IMR-90 (cell line): Measurements from ENCODE around the gene LSM2. TPM values are rescaled to one million over a fixed set of nuclear protein-coding genes. Genes with fewer than 3 reads are reported as not detected.
A peak's percentile ranks its signal among the peaks of the same experiment; 100 is the strongest.

Experiments used
- ATAC-seq: fragments of 200-7000 bp; cut with Tn5 transposase; 2 replicates; pipeline ENCODE4 v1.9.1; 2020; ENCODE audit warnings: low read depth, mild to moderate bottlenecking, moderate library complexity
- BruUV-seq: library from RNA; stranded (reverse); fragments of 400-500 nt; replicated peaks from 2 replicates; lab custom pipeline; 2021; lab: Mats Ljungman, UMichigan
- CTCF ChIA-PET: fragments of 300-600 bp; formaldehyde crosslinking; extraction: SDS; loops from one replicate; lab custom pipeline; 2021; ENCODE audit warnings: antibody characterized with exemption; lab: Yijun Ruan, JAX
- POLR2A ChIA-PET: fragments of 300-600 bp; sonication (Branson Sonifier 250); formaldehyde crosslinking; loops from one replicate; lab custom pipeline; 2022; ENCODE audit warnings: antibody characterized with exemption; ENCODE audit not compliant: unreplicated experiment; lab: Charles Lee
- DNase-seq: peaks from one replicate; pipeline ENCODE4 v3.0.0; 2013
- H2AFZ ChIP-seq: replicated peaks from 2 replicates; pipeline ENCODE3; 2013; ENCODE audit warnings: low read length, mild to moderate bottlenecking; ENCODE audit not compliant: poor library complexity
- H2AK5ac ChIP-seq: 2 replicates; pipeline ENCODE4 v1.6.1; 2013; ENCODE audit warnings: low read depth, low read length, inconsistent platforms
- H2AK9ac ChIP-seq: replicated peaks from 2 replicates; pipeline ENCODE3; 2013; ENCODE audit warnings: mild to moderate bottlenecking, low read depth, low read length, moderate library complexity; ENCODE audit not compliant: poor library complexity
- H2BK120ac ChIP-seq: 2 replicates; pipeline ENCODE4 v1.6.1; 2013; ENCODE audit warnings: low read depth, low read length, inconsistent platforms
- H2BK15ac ChIP-seq: 3 replicates; pipeline ENCODE4 v1.6.1; 2013; ENCODE audit warnings: low read depth, low read length, inconsistent platforms
- H2BK20ac ChIP-seq: 2 replicates; pipeline ENCODE4 v1.6.1; 2013; ENCODE audit warnings: low read depth, mild to moderate bottlenecking, inconsistent platforms, low read length, moderate library complexity
- H2BK5ac ChIP-seq: 2 replicates; pipeline ENCODE4 v1.6.1; 2013; ENCODE audit warnings: mild to moderate bottlenecking, low read depth, low read length, inconsistent platforms; ENCODE audit not compliant: poor library complexity, severe bottlenecking
- H3K14ac ChIP-seq: replicated peaks from 2 replicates; pipeline ENCODE4 v1.6.1; 2013; ENCODE audit warnings: low read depth, low read length, inconsistent platforms
- H3K18ac ChIP-seq: 2 replicates; pipeline ENCODE4 v1.6.1; 2013; ENCODE audit warnings: low read depth, low read length, control low read depth
- H3K23ac ChIP-seq: 2 replicates; pipeline ENCODE4 v1.6.1; 2013; ENCODE audit warnings: low read depth, low read length, inconsistent platforms
- H3K27ac ChIP-seq: 2 replicates; pipeline ENCODE4 v1.5.1; 2013; ENCODE audit warnings: mild to moderate bottlenecking, control low read depth, low read length; ENCODE audit not compliant: insufficient read depth
- H3K27me3 ChIP-seq: 2 replicates; pipeline ENCODE4 v1.6.1; 2013; ENCODE audit warnings: low read length; ENCODE audit not compliant: control insufficient read depth, insufficient read depth
- H3K36me3 ChIP-seq: 2 replicates; pipeline ENCODE4 v1.6.1; 2013; ENCODE audit warnings: low read length, mixed read lengths; ENCODE audit not compliant: control insufficient read depth, insufficient read depth
- H3K4ac ChIP-seq: 2 replicates; pipeline ENCODE4 v1.6.1; 2013; ENCODE audit warnings: low read depth, low read length, inconsistent platforms
- H3K4me1 ChIP-seq: 2 replicates; pipeline ENCODE4 v1.6.1; 2013; ENCODE audit warnings: low read length, mixed read lengths; ENCODE audit not compliant: control insufficient read depth, insufficient read depth
- H3K4me2 ChIP-seq: 2 replicates; pipeline ENCODE4 v1.6.1; 2013; ENCODE audit warnings: low read depth, mild to moderate bottlenecking, control low read depth, low read length, moderate library complexity
- H3K4me3 ChIP-seq: 2 replicates; pipeline ENCODE4 v1.5.1; 2013; ENCODE audit warnings: low read depth, mild to moderate bottlenecking, control low read depth, low read length, moderate library complexity; ENCODE audit not compliant: insufficient read depth
- H3K56ac ChIP-seq: 2 replicates; pipeline ENCODE4 v1.6.1; 2013; ENCODE audit warnings: low read length, inconsistent platforms; ENCODE audit not compliant: insufficient read depth; ENCODE audit errors: extremely low read depth
- H3K79me1 ChIP-seq, 2 experiments: 2 replicates each; pipeline ENCODE4 v1.6.1; 2013; ENCODE audit warnings: low read length in 2 of 2, inconsistent platforms in 1 of 2, low read depth in 1 of 2
- H3K9ac ChIP-seq: 2 replicates; pipeline ENCODE4 v1.6.1; 2013; ENCODE audit warnings: low read depth, low read length, control low read depth
- H3K9me1 ChIP-seq: 2 replicates; pipeline ENCODE4 v1.6.1; 2013; ENCODE audit warnings: low read length, inconsistent platforms; ENCODE audit not compliant: insufficient read depth
- H3K9me3 ChIP-seq: 2 replicates; pipeline ENCODE4 v1.6.1; 2013; ENCODE audit warnings: low read length; ENCODE audit not compliant: control insufficient read depth, insufficient read depth
- H4K20me1 ChIP-seq: 2 replicates; pipeline ENCODE4 v1.6.1; 2013; ENCODE audit warnings: low read length, inconsistent platforms; ENCODE audit not compliant: insufficient read depth
- H4K5ac ChIP-seq: 2 replicates; pipeline ENCODE4 v1.6.1; 2013; ENCODE audit warnings: mild to moderate bottlenecking, low read depth, low read length, control low read depth
- H4K8ac ChIP-seq, 2 experiments: 2 replicates each; pipeline ENCODE4 v1.6.1; 2013; ENCODE audit warnings: low read depth in 2 of 2, low read length in 2 of 2, control low read depth in 1 of 2, inconsistent platforms in 1 of 2
- H4K91ac ChIP-seq: 2 replicates; pipeline ENCODE4 v1.6.1; 2013; ENCODE audit warnings: low read depth, low read length, inconsistent platforms; ENCODE audit not compliant: insufficient read depth
- BHLHE40 ChIP-seq: fragments of 150-350 bp; IDR thresholded peaks from 2 replicates; pipeline ENCODE4 v1.6.1; 2016; ENCODE audit warnings: mild to moderate bottlenecking, low read depth, low read length
- CEBPB ChIP-seq: IDR thresholded peaks from 2 replicates; pipeline ENCODE4 v1.6.1; 2012; ENCODE audit warnings: low read depth, low read length, improper control_type of control experiment
- CHD1 ChIP-seq: IDR thresholded peaks from 2 replicates; pipeline ENCODE4 v1.6.1; 2012; ENCODE audit warnings: low read depth, low read length, improper control_type of control experiment
- FOS ChIP-seq: fragments of 150-350 bp; IDR thresholded peaks from 2 replicates; pipeline ENCODE4 v1.6.1; 2016; ENCODE audit warnings: low read depth, low read length
- MAFK ChIP-seq: IDR thresholded peaks from 2 replicates; pipeline ENCODE4 v1.6.1; 2012; ENCODE audit warnings: low read depth, low read length, improper control_type of control experiment
- MAZ ChIP-seq: IDR thresholded peaks from 2 replicates; pipeline ENCODE4 v1.6.1; 2012; ENCODE audit warnings: low read depth, mild to moderate bottlenecking, low read length, improper control_type of control experiment, moderate library complexity, borderline replicate concordance
- MXI1 ChIP-seq: IDR thresholded peaks from 2 replicates; pipeline ENCODE4 v1.6.1; 2012; ENCODE audit warnings: low read depth, mild to moderate bottlenecking, low read length, moderate library complexity, borderline replicate concordance
- NFE2L2 ChIP-seq: fragments of 150-350 bp; IDR thresholded peaks from 2 replicates; pipeline ENCODE4 v1.6.1; 2016; ENCODE audit warnings: low read depth, mild to moderate bottlenecking, low read length
- POLR2A ChIP-seq: IDR thresholded peaks from 2 replicates; pipeline ENCODE4 v1.6.1; 2012; ENCODE audit warnings: mild to moderate bottlenecking, low read depth, low read length
- RAD21 ChIP-seq: IDR thresholded peaks from 2 replicates; pipeline ENCODE4 v1.6.1; 2012; ENCODE audit warnings: low read length, improper control_type of control experiment
- RCOR1 ChIP-seq: IDR thresholded peaks from 2 replicates; pipeline ENCODE4 v1.6.1; 2012; ENCODE audit warnings: mild to moderate bottlenecking, low read length, improper control_type of control experiment; ENCODE audit not compliant: insufficient replicate concordance
- RFX5 ChIP-seq: IDR thresholded peaks from 2 replicates; pipeline ENCODE4 v1.8.0; 2012; ENCODE audit warnings: low read depth, mild to moderate bottlenecking, low read length, moderate library complexity
- SMC3 ChIP-seq: fragments of 150-350 bp; IDR thresholded peaks from 2 replicates; pipeline ENCODE4 v1.6.1; 2016; ENCODE audit warnings: low read depth, mild to moderate bottlenecking, antibody characterized with exemption, low read length, moderate library complexity
- WGBS, 2 experiments: methylation state at CpG; one replicate each; pipeline versions ENCODE4 v1.1.5 to v1.1.7; 2013; ENCODE audit warnings: missing lambda C conversion rate in 2 of 2; ENCODE audit not compliant: insufficient read length in 1 of 2; ENCODE audit errors: extremely low coverage in 2 of 2; 5-methylcytosine and 5-hydroxymethylcytosine counted together
- dilution Hi-C: fragments of 300-500 bp; cut with HindIII; formaldehyde crosslinking; loops from one replicate; pipeline ENCODE4 v1.14.3; 2018; ENCODE audit warnings: low sequenced_read_pairs; ENCODE audit not compliant: unreplicated experiment
- in situ Hi-C: fragments of 300-500 bp; cut with MboI; formaldehyde crosslinking; loops from 3 replicates; pipeline ENCODE4 v1.14.3; 2019; ENCODE audit warnings: low sequenced_read_pairs, inconsistent platforms, mixed read lengths
- intact Hi-C: fragments of 100-400 bp; cut with micrococcal nuclease; formaldehyde crosslinking; loops from 2 replicates; pipeline ENCODE4 v1.10.0; 2022
- polyA plus RNA-seq, 3 experiments: library from polyadenylated mRNA; depleted of rRNA; stranded (reverse); fragments of >200 nt; gene quantifications; 2 replicates each; pipeline ENCODE4 v1.2.3, GENCODE V29; 2012; ENCODE audit warnings: low replicate concordance in 1 of 3
- total RNA-seq: library from RNA; depleted of rRNA; stranded (reverse); fragments of >200 nt; gene quantifications from 2 replicates; pipeline ENCODE4 v1.2.3, GENCODE V29; 2012
- TF ChIP-seq, protein P1 (sequence below): fragments of 150-350 bp; IDR thresholded peaks from 2 replicates; pipeline ENCODE4 v1.6.1; 2016; ENCODE audit warnings: low read depth, mild to moderate bottlenecking, low read length, moderate library complexity, borderline replicate concordance
- TF ChIP-seq, protein P2 (sequence below): conservative IDR thresholded peaks from 2 replicates; pipeline ENCODE4 v1.5.1; 2012; ENCODE audit warnings: mild to moderate bottlenecking, low read depth, low read length, improper control_type of control experiment
- TF ChIP-seq, protein P3 (sequence below): fragments of 150-350 bp; IDR thresholded peaks from 2 replicates; pipeline ENCODE4 v1.6.1; 2017; ENCODE audit warnings: mild to moderate bottlenecking, antibody characterized with exemption, low read length, low read depth

Gene LSM2
- total and polyA plus RNA-seq, 2 of the 4 experiments (the other 2 are of a cell fraction) = 56.3 to 61.0 TPM

DNA sequence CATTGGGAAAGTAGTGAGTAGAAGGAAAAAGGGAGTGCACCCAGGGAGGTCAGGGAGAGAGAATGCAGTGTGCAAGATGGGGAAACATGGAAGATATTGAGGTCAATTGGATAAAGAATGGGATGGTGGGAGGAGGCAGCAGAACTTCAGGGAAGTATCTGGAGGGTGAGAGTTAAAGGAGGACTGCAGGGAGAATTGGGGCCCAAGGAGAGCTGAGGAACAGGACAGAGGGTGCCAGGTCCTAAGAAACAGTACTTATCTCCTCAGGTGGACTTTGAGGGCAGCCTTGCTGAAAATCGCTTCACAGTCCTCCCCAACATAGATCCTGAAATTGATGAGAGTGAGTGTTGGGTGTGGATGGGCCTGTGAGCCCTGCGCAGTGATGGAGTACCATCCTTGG lies 48.5 kb downstream of the LSM2 start:
- Histone ChIP-seq H3K18ac (no peak overlapping the region), H3K14ac (no peak overlapping the region), H2BK5ac (no peak overlapping the region), H3K36me3 (peaks cover 7% of the 10 kb centered on the region; the same call in 1 of the 2 replicates), H2AK5ac (no peak overlapping the region), H3K4me3 (no peak overlapping the region), H3K27me3 (no peaks in the 10 kb centered on the region), H3K4ac (no peak overlapping the region), H4K8ac (no peak overlapping the region), H2BK20ac (no peak overlapping the region), H4K5ac (no peak overlapping the region), H4K20me1 (no peaks in the 10 kb centered on the region), H3K27ac (no peak overlapping the region), H3K9ac (no peak overlapping the region), H2AK9ac (peak overlapping the region; percentile 6), H2BK15ac (no peak overlapping the region), H3K9me1 (peaks cover 8% of the 10 kb centered on the region), H3K4me1 (peaks cover 1% of the 10 kb centered on the region), H3K9me3 (no peaks in the 10 kb centered on the region), H2BK120ac (no peak overlapping the region), H4K91ac (no peak overlapping the region), H3K56ac (no peak overlapping the region), H3K79me1 (0 out of 4 replicates have a peak, but pooled peaks cover 0 to 2% of the 10 kb centered on the region in 2 experiments), H3K4me2 (no peak overlapping the region), H2AFZ (no peak overlapping the region), H3K23ac (no peak overlapping the region)
- ChIA-PET CTCF (no interaction called here), POLR2A (no interaction called here)
- ATAC-seq (no peak), DNase-seq (no peak)
- TF ChIP-seq CHD1 (no peak), FOS (no peak), MAFK (no peak), RCOR1 (no peak), NFE2L2 (no peak), RAD21 (no peak), SMC3 (no peak), RFX5 (no peak), BHLHE40 (no peak), MXI1 (no peak), MAZ (no peak), CEBPB (no peak), POLR2A (no peak)
- TF ChIP-seq, protein P1, sequence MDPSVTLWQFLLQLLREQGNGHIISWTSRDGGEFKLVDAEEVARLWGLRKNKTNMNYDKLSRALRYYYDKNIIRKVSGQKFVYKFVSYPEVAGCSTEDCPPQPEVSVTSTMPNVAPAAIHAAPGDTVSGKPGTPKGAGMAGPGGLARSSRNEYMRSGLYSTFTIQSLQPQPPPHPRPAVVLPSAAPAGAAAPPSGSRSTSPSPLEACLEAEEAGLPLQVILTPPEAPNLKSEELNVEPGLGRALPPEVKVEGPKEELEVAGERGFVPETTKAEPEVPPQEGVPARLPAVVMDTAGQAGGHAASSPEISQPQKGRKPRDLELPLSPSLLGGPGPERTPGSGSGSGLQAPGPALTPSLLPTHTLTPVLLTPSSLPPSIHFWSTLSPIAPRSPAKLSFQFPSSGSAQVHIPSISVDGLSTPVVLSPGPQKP = no peak
- TF ChIP-seq, protein P2, sequence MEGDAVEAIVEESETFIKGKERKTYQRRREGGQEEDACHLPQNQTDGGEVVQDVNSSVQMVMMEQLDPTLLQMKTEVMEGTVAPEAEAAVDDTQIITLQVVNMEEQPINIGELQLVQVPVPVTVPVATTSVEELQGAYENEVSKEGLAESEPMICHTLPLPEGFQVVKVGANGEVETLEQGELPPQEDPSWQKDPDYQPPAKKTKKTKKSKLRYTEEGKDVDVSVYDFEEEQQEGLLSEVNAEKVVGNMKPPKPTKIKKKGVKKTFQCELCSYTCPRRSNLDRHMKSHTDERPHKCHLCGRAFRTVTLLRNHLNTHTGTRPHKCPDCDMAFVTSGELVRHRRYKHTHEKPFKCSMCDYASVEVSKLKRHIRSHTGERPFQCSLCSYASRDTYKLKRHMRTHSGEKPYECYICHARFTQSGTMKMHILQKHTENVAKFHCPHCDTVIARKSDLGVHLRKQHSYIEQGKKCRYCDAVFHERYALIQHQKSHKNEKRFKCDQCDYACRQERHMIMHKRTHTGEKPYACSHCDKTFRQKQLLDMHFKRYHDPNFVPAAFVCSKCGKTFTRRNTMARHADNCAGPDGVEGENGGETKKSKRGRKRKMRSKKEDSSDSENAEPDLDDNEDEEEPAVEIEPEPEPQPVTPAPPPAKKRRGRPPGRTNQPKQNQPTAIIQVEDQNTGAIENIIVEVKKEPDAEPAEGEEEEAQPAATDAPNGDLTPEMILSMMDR = no peak
- TF ChIP-seq, protein P3, sequence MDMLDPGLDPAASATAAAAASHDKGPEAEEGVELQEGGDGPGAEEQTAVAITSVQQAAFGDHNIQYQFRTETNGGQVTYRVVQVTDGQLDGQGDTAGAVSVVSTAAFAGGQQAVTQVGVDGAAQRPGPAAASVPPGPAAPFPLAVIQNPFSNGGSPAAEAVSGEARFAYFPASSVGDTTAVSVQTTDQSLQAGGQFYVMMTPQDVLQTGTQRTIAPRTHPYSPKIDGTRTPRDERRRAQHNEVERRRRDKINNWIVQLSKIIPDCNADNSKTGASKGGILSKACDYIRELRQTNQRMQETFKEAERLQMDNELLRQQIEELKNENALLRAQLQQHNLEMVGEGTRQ = no peak
- in situ Hi-C loops = no loop called here
- BruUV-seq = no TSS peak
- intact Hi-C loops = no loop called here
- dilution Hi-C loops = no loop called here
- no CpG with 5 or more reads among the region's 2 CpGs for WGBS, 2 experiments
